ENCODE results near the gene INPP5D. TPM values are rescaled to one million over a fixed set of nuclear protein-coding genes. Genes with fewer than 3 reads are reported as not detected.

The INPP5D gene
- total RNA-seq, 1 experiment from 2014 or later, result 12.7 TPM

GRCh38 chr2:233255151-233255550, 195.0 kb downstream of the INPP5D start:
- H3K9me3 Mint-ChIP-seq, result peaks cover 9 to 11% of the 10 kb centered on the region in 2 experiments
- no peak for DNase-seq
- H3T11ph ChIP-seq (ENCODE audit: low read length), result no peak overlapping the region
- no peak overlapping the region for H4K8ac ChIP-seq (replicated peaks; ENCODE audit: insufficient read length, low read depth, low read length)
- peaks cover 5 to 6% of the 10 kb centered on the region in 2 experiments for H3K4me1 Mint-ChIP-seq
- 0 out of 2 replicates have a peak, but pooled peaks cover 2% of the 10 kb centered on the region for H3K27me3 Mint-ChIP-seq (ENCODE audit: low read depth)
- no peak overlapping the region for H2BK12ac ChIP-seq (ENCODE audit: insufficient read length, low read depth, low read length)
- H3K27me3 ChIP-seq (ENCODE audit: insufficient read depth, low read length), result no peaks in the 10 kb centered on the region
- H3K79me2 ChIP-seq (ENCODE audit: insufficient read depth, low read length), result peaks cover 17% of the 10 kb centered on the region; the same call in 1 of the 2 replicates
- peaks cover 20% of the 10 kb centered on the region for H3K79me1 ChIP-seq (ENCODE audit: insufficient read depth, low read depth, low read length, poor library complexity, severe bottlenecking)
- no peak overlapping the region for H2BK120ac ChIP-seq (ENCODE audit: low read depth, low read length, poor library complexity, severe bottlenecking)
- peaks cover 3% of the 10 kb centered on the region; the same call in 1 of the 2 replicates for H3K4me1 ChIP-seq (ENCODE audit: insufficient read depth, low read length)
- H2AFZ ChIP-seq (ENCODE audit: low read length), result no peak overlapping the region
- H3K9ac ChIP-seq (ENCODE audit: extremely low read depth, insufficient read length, low read length), result no peak overlapping the region
- H3K36me3 Mint-ChIP-seq (ENCODE audit: insufficient read depth in 1 of 3, low read depth in 3 of 3), result peaks cover 23 to 60% (median 46%) of the 10 kb centered on the region in 3 experiments
- H3K14ac ChIP-seq (ENCODE audit: insufficient read depth, low read length), result no peak overlapping the region
- no peak overlapping the region for H2AK5ac ChIP-seq (ENCODE audit: insufficient read length, low read length)
- no peak for TF ChIP-seq CTCF (conservative IDR thresholded peaks at IDR 0.05)
- peaks cover 6% of the 10 kb centered on the region for H3K23me2 ChIP-seq (ENCODE audit: insufficient read length, low read depth, low read length, poor library complexity, severe bottlenecking)
- no CpG with 5 or more reads among the region's 11 CpGs for WGBS (ENCODE audit: extremely low coverage, insufficient read length, low lambda C conversion rate)
- H3K27ac ChIP-seq (ENCODE audit: insufficient read length, low read depth, low read length), result no peak overlapping the region
- H2BK15ac ChIP-seq (ENCODE audit: low read depth, low read length), result no peak overlapping the region
- H4K20me1 ChIP-seq (ENCODE audit: control insufficient read depth, insufficient read depth, insufficient read length), result no peaks in the 10 kb centered on the region
- H3K4me3 Mint-ChIP-seq, result no peak overlapping the region
- H2BK20ac ChIP-seq (ENCODE audit: low read depth, low read length, poor library complexity, severe bottlenecking), result no peak overlapping the region
- H3K56ac ChIP-seq (ENCODE audit: insufficient read length, low read depth, low read length), result no peak overlapping the region
- no peak overlapping the region for H3K18ac ChIP-seq (ENCODE audit: insufficient read length, low read depth, low read length)
- no peak overlapping the region for H2BK5ac ChIP-seq (ENCODE audit: insufficient read length, low read length)
- peak overlapping the region in 1 of 3 experiments; percentile 40; a peak in 1 of 7 replicates for H3K27ac Mint-ChIP-seq
- no peak overlapping the region for H3K4me2 ChIP-seq (ENCODE audit: insufficient read depth, insufficient read length, low read length)
- peaks cover 2% of the 10 kb centered on the region for H3K9me3 ChIP-seq (ENCODE audit: control insufficient read depth, low read depth, low read length)
- H4K5ac ChIP-seq (ENCODE audit: insufficient read length, low read depth, low read length), result no peak overlapping the region
- H3K4ac ChIP-seq (ENCODE audit: low read depth, low read length), result no peak overlapping the region
- no peak overlapping the region for H4K91ac ChIP-seq (ENCODE audit: insufficient read length, low read depth, low read length)
- no peak overlapping the region for H3K23ac ChIP-seq (ENCODE audit: insufficient read length, low read depth, low read length)
